Lung (tissue), 12 donors: ENCODE results near the gene ATXN1. TPM values are rescaled to one million over a fixed set of nuclear protein-coding genes. Genes with fewer than 3 reads are reported as not detected.
"Not testable (repeated sequence)": the region's sequence is repeated elsewhere in the genome, so short reads cannot be mapped to it uniquely, and the experiment has no call there.

ENCODE experiments used
- ATAC-seq: fragments of 200-7000 bp; cut with Tn5 transposase; one replicate; pipeline ENCODE4 v1.9.1; 2020; ENCODE audit warnings: moderate number of reproducible peaks; ENCODE audit not compliant: insufficient read depth, low FRiP score
- DNase-seq, 3 donors: peaks; one replicate each; pipeline ENCODE4 v3.0.0-alpha.2; 2013 to 2017
- H3K27ac ChIP-seq, 2 donors: one replicate each; pipeline ENCODE4 v1.5.1; 2013; ENCODE audit warnings: mild to moderate bottlenecking in 2 of 2, moderate library complexity in 2 of 2, control low read depth in 1 of 2, inconsistent platforms in 1 of 2, low read depth in 1 of 2, low read length in 1 of 2
- H3K27me3 ChIP-seq, 3 donors: one replicate each; pipeline ENCODE4 v1.5.1; 2013; ENCODE audit warnings: low read length in 2 of 3; ENCODE audit not compliant: control insufficient read depth in 3 of 3, insufficient read depth in 3 of 3
- H3K36me3 ChIP-seq, 4 donors: one replicate each; pipeline ENCODE4 v1.5.1; 2013; ENCODE audit warnings: low read length in 4 of 4, mild to moderate bottlenecking in 1 of 4, moderate library complexity in 1 of 4; ENCODE audit not compliant: control insufficient read depth in 4 of 4, insufficient read depth in 4 of 4
- H3K4me1 ChIP-seq, 5 donors: one replicate each; pipeline ENCODE4 v1.5.1; 2013; ENCODE audit warnings: low read length in 5 of 5, mild to moderate bottlenecking in 2 of 5, moderate library complexity in 1 of 5; ENCODE audit not compliant: control insufficient read depth in 5 of 5, insufficient read depth in 5 of 5
- H3K4me3 ChIP-seq: one replicate; pipeline ENCODE4 v1.5.1; 2013; ENCODE audit warnings: mild to moderate bottlenecking, control low read depth, moderate library complexity
- H3K9ac ChIP-seq, 2 donors: one replicate each; pipeline ENCODE4 v1.5.1; 2013; ENCODE audit warnings: low read length in 2 of 2, control low read depth in 1 of 2; ENCODE audit not compliant: insufficient read depth in 1 of 2
- H3K9me3 ChIP-seq, 4 donors: one replicate each; pipeline ENCODE4 v1.5.1; 2013; ENCODE audit warnings: low read length in 3 of 4, mild to moderate bottlenecking in 1 of 4, moderate library complexity in 1 of 4; ENCODE audit not compliant: control insufficient read depth in 4 of 4, insufficient read depth in 3 of 4
- CTCF ChIP-seq: IDR thresholded peaks from 2 replicates; pipeline ENCODE4 v1.5.1; 2012; ENCODE audit warnings: mild to moderate bottlenecking; ENCODE audit errors: control extremely low read depth, extremely low read depth
- WGBS, 2 donors: extraction: QIAGEN DNeasy Blood & Tissue Kit; methylation state at CpG; one replicate each; pipeline ENCODE4 v1.1.7; 2013; 5-methylcytosine and 5-hydroxymethylcytosine counted together
- polyA plus RNA-seq, 2 donors: library from polyadenylated mRNA; stranded (reverse); fragments of 200-250 nt; gene quantifications; one replicate each; pipeline ENCODE4 v1.2.1, GENCODE V29; 2013
- total RNA-seq, 2 donors: library from RNA; depleted of rRNA in 1 of 2; stranded (reverse); fragments of >200 nt in 1 of 2; gene quantifications; one replicate each; pipeline ENCODE4 v1.2.1, GENCODE V29; 2014 to 2021
- donor health status: control.
- donor health status: control.
- donor health status: Bipolar disorder and iron deficiency.
- donor health status: healthy.
- donor health status: DM: yes; HTN: yes; CAD: no.

The ATXN1 gene
- total and polyA plus RNA-seq, 4 donors, result 9.7 to 108 (median 34.9) TPM

DNA sequence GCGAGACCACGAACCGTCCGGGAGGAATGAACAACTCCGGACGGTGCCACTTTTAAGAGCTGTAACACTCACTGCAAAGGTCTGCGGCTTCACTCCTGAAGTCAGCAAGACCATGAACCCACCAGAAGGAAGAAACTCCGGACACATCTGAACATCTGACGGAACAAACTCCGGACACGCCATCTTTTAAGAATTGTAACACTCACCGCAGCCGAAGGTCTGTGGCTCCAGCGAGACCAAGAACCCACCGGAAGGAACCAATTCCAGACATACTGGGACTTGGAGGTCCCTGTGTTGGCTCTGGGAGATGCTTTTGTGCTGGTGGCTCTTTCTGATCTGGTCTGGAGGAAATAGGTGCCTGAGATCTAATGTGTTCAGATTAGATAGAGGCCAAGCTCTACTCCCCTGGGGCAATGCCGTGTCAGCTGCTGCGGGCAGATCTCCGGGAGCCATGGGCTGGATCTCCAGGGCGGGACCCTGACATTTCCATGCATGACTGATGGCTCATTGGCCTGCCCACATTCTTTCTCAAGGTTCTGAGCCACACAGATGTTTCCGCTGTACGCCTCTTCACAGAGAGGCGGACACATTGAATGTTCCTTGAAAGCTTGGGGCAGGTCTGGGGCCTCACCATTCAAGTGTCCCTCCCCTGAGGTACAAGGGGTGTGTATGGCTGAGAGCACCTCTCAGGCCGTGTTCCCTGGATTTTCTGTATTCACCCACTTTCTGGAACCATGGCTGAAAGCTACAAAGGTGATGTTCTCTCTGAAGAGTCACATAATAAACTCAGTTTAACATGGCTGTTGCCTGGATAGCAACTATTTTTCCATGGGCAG lies 493.6 kb downstream of the ATXN1 start:
- H3K4me1 ChIP-seq, result peaks cover 0 to 3% (median 0%) of the 10 kb centered on the region in 5 donors
- no peak for DNase-seq
- peaks cover 0 to 6% (median 0%) of the 10 kb centered on the region in 4 donors for H3K9me3 ChIP-seq

DNA sequence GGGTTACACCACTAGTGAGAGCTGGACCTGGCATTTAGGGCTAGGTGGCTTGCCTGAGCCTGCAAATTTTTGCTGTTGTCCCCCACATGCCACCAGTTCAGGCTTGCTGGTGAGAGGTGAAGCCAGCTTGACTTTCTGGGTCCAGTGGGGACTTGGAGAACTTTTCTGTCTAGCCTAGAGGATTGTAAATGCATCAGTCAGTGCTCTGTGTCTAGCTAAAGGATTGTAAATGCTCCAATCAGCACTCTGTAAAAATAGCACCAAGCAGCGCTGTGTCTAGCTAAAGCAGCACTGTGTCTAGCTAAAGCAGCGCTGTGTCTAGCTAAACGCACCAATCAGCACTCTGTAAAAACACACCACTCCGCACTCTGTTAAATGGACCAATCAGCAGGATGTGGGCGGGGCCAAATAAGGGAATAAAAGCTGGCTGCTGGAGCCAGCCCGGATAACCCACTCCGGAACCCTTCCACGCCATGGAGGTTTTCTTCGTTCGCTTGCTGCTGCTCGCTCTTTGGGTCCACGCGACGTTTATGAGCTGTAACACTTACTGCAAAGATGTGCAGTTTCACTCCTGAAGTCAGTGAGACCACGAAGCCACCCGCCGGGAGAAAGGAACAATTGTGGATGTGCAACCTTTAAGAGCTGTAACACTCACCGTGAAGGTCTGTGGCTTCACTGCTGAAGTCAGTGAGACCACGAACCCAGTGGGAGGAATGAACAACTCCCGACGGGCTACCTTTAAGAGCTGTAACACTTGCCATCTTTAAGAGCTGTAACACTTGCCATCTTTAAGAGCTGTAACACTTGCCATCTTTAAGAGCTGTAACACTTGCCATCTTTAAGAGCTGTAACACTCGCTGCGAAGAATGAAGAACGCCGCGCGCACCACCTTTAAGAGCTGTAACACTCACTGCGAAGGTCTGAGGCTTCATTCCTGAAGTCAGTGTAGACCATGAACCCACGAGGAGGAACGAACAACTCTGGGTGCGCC lies 495.6 kb downstream of the ATXN1 start:
- Histone ChIP-seq H3K4me3 (no peak overlapping the region), H3K4me1 (peaks cover 0 to 1% (median 0%) of the 10 kb centered on the region in 5 donors), H3K9me3 (peaks cover 0 to 4% (median 0%) of the 10 kb centered on the region in 4 donors), H3K27me3 (no peaks in the 10 kb centered on the region), H3K27ac (no peak overlapping the region), H3K36me3 (peaks cover 0 to 4% (median 0%) of the 10 kb centered on the region in 4 donors), H3K9ac (no peak overlapping the region)
- ATAC-seq (no peak), DNase-seq (no peak)
- no peak for TF ChIP-seq CTCF
- 96 to 97% methylated on average over 31 of the region's 31 CpGs for WGBS, 2 donors

More for the DNA sequence above, 493.6 kb downstream of the ATXN1 start:
- 95 to 97% methylated on average over 23 of the region's 23 CpGs for WGBS, 2 donors
- Histone ChIP-seq H3K27ac (no peak overlapping the region), H3K9ac (no peak overlapping the region), H3K4me3 (no peak overlapping the region), H3K27me3 (no peaks in the 10 kb centered on the region), H3K36me3 (peaks cover 0 to 4% (median 0%) of the 10 kb centered on the region in 4 donors)
- no peak for TF ChIP-seq CTCF
- ATAC-seq, result no peak

DNA sequence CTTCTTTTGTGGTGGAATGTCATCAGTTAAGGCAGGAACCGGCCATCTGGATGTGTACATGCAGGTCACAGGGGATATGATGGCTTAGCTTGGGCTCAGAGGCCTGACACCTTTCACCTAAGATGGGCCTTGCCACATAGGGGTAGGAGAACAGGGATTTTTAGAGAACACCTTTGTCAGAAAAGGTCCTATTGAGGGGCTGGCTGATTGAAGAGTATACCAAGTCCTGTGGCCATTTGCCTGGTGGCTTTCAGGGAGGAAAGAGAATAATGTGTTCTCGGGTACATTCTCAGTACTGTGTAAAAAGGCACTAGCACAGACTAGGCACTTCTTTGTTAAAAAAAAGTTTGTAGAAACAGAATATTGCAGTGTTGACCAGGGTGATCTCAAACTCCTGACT lies 496.5 kb downstream of the ATXN1 start:
- no peaks in the 10 kb centered on the region for H3K4me1 ChIP-seq
- WGBS, 2 donors, result 94 to 99% methylated on average over 1 to 2 of the region's 2 CpGs
- H3K27me3 ChIP-seq, result no peaks in the 10 kb centered on the region
- no peak for DNase-seq
- H3K4me3 ChIP-seq, result no peak overlapping the region
- no peak overlapping the region for H3K9ac ChIP-seq
- peaks cover 0 to 2% (median 0%) of the 10 kb centered on the region in 4 donors for H3K9me3 ChIP-seq
- no peak overlapping the region for H3K27ac ChIP-seq
- ATAC-seq, result no peak
- TF ChIP-seq CTCF, result no peak
- H3K36me3 ChIP-seq, result peaks cover 0 to 2% (median 0%) of the 10 kb centered on the region in 4 donors

DNA sequence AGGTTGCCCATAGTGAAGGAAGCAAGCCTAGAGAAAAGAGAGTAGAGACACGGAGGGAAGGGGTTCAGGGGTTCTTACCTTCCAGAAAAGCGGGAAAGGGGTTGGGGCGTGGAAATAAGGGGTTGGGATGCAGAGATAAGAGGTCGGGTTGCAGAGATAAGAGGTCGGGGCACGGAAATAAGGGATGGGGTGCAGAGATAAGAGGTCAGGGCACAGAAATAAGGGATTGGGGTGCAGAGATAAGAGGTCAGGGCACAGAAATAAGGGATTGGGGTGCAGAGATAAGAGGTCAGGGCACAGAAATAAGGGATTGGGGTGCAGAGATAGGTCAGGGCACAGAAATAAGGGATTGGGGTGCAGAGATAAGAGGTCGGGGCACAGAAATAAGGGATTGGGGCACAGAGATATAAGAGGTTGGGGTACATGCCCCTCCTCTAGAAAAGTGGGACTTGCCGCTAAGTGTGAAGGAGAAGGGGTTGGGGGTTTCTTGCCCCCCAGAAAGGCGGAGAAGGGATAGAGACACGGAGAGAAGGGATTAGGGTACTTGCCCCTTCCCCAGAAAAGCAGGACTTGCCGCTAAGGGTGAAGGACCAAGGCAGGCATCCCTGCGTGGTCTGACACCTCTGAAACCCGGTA lies 497.7 kb downstream of the ATXN1 start:
- H3K4me1 ChIP-seq, H3K27me3 ChIP-seq, H3K9ac ChIP-seq, ATAC-seq, DNase-seq, H3K36me3 ChIP-seq, H3K4me3 ChIP-seq, H3K27ac ChIP-seq, H3K9me3 ChIP-seq: not testable (repeated sequence)
- WGBS, 2 donors, result 90 to 95% methylated on average over 13 of the region's 13 CpGs

DNA sequence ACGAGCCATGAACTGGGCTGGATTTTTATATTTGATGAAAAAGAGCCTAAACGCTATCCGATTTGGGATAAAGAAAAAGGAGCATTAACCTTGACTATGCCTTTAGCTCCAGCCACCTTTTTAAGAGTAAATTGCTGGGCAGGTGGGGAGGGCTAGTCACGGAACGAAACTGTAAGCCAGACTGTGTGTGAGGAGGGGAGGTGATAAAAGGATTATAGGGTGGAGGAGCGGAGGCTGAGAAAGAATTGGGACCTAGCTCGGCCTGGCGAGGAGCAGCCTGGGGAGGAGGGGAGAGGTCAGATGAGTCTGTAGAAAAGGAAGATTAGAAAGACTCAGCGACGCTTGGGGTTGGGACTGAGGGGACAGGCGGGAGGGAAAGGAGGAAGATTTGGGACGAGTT lies 498.5 kb downstream of the ATXN1 start:
- ATAC-seq, H3K4me3 ChIP-seq, H3K4me1 ChIP-seq, H3K9ac ChIP-seq, H3K27me3 ChIP-seq, DNase-seq, H3K36me3 ChIP-seq, H3K27ac ChIP-seq, H3K9me3 ChIP-seq: not testable (repeated sequence)
- 92 to 96% methylated on average over 10 to 11 of the region's 12 CpGs for WGBS, 2 donors
